H54 (cell line): ENCODE results near the gene RAB8A.

Source experiments
- DNase-seq: peaks from one replicate; pipeline ENCODE4 v3.0.0; 2011; ENCODE audit warnings: low spot score, mixed read lengths; ENCODE audit not compliant: insufficient read length
- FAIRE-seq: peaks from 3 replicates; lab custom pipeline; 2011; peaks lifted over from hg19 to GRCh38; lab: Jason Lieb, UNC
- POLR2A ChIP-seq: IDR thresholded peaks from 2 replicates; pipeline ENCODE4 v1.6.1; 2011; ENCODE audit warnings: low read depth, mild to moderate bottlenecking, low read length

RAB8A gene

DNA sequence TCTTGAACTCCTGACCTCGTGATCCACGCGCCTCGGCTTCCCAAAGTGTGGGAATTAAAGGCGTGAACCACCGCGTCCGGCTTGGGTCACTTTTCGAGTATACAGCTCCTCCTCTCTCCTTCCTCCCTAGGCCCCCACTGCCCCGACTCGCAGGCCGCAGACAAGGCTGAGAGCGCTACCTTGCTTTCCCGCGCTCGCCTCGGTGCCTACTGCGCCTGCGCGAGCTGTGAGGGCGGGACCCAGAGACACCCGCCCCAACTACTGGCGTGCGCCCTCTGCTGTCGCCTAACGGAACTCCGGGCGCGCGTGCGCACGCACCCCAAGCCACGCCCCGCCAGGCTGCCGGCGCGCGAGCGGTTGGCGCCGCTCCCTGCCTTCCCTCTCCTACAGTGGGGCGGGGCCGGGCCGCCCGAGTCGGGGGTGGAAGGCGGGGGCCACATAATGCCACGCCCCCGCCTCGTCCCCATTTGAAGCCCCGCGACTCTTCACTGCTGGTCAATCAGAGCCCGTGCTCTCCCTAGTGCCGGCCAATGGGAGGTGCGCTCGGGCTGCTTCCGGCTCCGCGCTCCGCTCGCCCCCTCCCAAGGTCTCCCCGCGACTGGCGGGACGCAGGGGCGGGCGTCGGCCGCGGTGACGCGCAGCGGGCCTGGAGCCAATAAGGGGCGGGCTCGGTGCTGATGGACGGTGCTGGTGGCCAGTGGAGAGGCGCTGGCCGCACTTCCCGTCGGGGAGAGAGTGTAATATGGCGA lies at the start of gene RAB8A:
Gene RAB8A (plus strand): TSS at position 730 of the 749 bp plus-strand sequence. CDS start 13 bp downstream, at position 743.
- peak; percentile 99 for DNase-seq
- TF ChIP-seq POLR2A = peak; percentile 69
- FAIRE-seq = peak; percentile 60

- DNase-seq (no peak), FAIRE-seq (no peak)
- TF ChIP-seq POLR2A = no peak
Observed at GRCh38 chr19:16061943-16062342, 49.7 kb upstream of the RAB8A start.

DNA sequence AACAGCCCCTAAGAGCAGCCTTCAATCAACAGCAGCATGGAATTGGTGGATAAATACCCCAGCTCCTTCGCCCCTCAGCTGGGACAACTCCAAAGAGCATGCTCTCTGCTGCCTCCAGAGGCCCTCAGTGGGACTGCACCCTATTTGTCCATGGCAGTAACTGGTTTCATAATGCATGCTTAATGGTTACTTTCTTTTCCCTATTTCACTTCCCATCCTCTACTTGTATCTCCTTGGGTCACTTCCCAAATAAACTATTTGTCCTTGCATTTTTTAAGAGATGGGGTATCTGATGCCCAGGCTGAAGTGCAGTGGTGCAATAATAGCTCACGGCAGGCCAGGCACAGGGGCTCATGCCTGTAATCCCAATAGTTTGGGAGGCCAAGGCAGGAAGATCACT lies 48.9 kb upstream of the RAB8A start:
- no peak for FAIRE-seq
- DNase-seq = no peak
- no peak for TF ChIP-seq POLR2A

DNA sequence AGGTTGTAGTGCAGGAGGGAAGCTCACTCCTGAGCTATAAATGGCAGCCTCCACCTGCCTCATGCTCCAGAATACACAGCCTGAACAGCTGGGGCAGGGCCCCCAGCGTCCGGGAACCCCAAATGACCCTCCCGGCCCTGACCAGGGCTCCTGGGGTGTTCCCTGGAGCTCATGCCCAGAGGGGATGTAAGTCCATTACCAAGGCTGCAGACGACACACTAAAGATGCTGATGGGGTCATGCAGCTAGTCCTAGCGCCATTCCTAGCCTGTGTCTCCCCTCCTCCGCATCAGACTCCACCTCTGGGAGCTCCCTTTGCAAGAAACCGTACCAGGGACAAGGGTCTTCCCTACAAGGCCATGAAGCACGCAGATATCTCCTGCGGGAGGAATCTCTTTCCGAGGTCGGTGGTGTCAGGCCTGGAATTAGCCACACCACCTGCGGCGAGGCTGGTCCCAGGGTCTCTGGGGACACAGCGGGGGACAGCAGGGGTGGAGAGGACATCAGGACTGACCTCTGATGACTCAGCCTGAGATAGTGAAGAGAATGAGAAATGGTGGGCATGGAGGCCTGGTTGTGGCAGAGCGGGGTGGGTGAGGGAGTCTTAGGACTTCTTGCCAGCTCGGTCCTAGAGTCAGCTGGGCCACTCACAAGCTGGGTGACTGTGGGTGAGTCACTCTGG lies 47.3 kb upstream of the RAB8A start:
- no peak for FAIRE-seq
- no peak for TF ChIP-seq POLR2A
- no peak for DNase-seq

DNA sequence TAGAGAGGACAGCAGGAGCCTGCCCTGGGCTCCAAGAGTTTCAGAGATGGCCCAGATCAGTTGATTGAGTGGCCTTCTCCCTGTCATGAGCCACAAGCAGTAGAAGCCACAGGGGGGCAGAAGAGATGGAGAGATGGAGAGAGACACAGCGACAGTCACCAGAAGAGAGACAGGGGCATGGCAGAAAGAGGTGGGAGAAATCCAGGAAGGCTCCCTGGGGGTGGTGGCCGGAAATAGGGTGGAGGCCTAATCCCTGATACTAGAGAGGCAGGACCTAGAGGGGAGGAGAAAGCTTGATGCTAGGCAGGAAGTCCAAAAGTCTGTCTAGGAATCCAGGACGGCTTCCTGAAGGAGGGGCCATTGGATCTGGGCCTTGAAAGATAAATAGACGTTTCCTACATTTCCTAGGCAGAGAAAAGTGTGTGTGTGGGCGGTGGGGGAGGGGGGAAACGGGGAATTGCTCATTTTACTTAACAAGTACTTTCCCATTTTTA lies 45.0 kb upstream of the RAB8A start:
- peak; percentile 71 for DNase-seq
- no peak for TF ChIP-seq POLR2A

GRCh38 chr19:16067205-16067938 lies 44.3 kb upstream of the RAB8A start:
- 0 out of 2 replicates have a peak, but pooled peaks have one; percentile 26 for TF ChIP-seq POLR2A
- DNase-seq (no peak), FAIRE-seq (no peak)

More for the DNA sequence above, 45.0 kb upstream of the RAB8A start:
- no peak for FAIRE-seq

DNA sequence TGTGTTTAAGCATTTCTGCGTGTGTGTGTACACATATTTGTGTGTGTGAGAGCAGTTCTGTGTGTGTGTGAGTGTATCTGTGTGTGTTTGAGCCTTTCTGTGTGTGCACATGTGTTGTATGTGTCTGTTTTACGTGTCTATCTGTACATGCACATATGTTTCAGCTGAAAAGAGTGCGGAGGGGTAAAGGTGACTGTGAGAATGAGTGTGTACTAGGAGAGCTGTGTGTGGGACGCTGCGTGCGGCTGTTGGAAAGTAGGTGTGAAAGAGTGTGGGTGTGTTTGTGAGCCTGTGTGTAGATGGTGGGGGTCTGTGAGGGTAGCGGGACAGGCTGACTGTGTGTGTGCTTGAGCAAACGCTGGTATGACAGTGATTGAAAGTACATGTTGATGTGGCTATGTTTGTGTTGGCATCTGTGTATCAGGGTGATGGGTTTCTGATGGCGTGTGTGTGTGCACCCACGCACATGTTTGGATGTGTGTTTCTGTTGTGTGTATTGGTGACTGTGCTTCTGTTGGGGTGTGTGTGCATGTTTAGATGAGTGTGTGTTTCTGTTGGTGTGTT lies 42.9 kb upstream of the RAB8A start:
- DNase-seq (no peak), FAIRE-seq (no peak)
- no peak for TF ChIP-seq POLR2A

GRCh38 chr19:16069813-16070365 lies 41.8 kb upstream of the RAB8A start:
- FAIRE-seq = no peak
- no peak for DNase-seq
- no peak for TF ChIP-seq POLR2A

DNA sequence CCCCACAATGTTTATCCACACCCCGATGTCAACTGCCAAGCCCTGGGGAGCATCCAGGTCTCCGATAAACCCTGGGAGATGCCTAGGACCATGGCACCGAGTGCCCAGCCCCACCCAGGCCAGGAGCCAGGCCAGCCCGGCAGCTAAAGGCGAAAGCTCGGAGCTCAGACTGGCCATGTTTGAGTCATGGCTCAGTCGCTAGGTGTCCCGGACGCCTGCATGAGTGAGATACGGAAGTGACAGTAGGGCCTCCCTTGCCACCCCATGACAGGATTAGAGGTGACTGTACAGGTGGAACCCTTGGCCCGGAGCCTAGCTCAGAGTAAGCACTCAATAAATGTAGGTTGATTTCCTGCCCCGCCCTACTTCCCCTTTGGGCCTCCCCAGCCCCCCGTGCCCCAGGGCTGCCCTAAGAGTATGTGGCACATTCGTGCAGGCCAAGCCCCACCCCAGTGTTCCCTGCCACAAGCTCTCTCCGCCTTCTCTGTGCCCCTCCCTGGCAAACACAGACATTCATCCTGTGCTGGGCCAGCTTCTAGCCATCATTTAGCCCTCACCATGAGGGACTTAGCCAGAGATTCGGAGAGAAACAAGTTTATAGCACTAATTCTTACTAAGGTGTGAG lies 41.2 kb upstream of the RAB8A start:
- FAIRE-seq (no peak), DNase-seq (peak; percentile 59)
- no peak for TF ChIP-seq POLR2A

DNA sequence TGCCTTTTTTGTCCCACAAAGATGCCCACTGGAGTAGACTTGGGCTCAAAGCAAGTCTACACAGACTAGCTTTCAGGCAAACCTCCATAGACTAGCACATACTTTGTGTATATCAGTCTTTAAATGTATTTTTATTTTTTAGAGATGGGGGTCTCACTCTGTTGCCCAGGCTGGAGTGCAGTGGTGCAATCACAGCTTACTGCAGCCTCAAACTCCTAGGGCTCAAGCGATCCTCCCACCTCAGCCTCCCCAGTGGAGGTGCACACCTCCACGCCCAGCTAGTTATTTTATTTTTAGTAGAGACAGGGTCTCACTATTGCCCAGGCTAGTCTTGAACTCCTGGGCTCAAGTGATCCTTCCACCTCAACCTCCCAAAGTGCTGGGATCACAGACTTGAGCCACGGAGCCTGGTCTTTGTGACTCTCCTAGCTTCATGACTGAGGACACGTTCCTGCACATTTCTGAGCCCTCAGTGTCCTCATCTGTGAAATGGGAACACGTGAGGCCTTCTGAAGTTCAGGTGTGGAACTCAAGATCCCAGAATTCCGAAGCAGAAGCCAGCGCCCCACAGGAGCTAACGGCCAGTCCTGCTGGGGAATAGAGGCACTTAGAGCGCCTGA lies 40.5 kb upstream of the RAB8A start:
- no peak for DNase-seq
- TF ChIP-seq POLR2A = no peak
- no peak for FAIRE-seq

DNA sequence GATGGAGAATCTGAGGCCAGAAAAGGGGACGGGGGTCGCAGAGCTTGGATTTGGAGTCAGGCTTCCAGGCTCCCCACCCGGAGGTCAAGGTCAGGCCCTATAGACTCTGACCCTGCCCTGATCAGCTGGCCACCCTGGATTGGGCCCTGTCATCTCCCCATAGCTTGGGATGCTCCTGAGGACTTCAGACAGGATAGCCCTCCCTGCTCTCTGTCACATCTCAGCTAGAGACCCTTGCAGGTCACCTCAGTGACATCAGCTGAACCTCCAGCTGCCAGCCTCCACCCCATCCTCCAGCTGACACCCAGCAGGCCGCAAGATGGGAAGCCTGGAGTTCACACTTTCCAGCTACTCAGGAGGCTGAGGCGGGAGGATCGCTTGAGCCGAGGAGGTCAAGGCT lies 38.2 kb upstream of the RAB8A start:
- no peak for TF ChIP-seq POLR2A
- no peak for FAIRE-seq
- DNase-seq = no peak

DNA sequence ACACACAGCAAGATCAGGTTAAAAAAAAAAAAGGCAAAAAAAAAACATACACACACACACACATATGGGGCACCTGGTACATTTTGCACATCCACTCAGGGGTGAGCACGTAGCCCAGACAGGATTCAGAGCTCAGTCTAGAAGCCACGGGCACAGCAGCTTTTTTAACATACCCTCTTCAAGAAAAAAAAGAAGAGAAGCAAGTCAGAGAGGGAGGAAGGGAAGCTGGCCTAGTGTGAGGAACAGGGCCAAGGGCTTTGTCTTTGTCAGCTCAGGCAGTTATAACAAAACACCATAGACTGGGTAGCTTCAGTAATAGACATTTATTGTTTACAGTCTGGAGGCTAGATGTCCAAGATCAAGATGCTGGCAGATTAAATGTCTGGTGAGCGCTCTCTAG lies 37.7 kb upstream of the RAB8A start:
- DNase-seq (no peak), FAIRE-seq (no peak)
- no peak for TF ChIP-seq POLR2A
